Right atrium auricular region (tissue), 2 donors: ENCODE results near the gene TPCN1. TPM values are rescaled to one million over a fixed set of nuclear protein-coding genes. Genes with fewer than 3 reads are reported as not detected.

ENCODE experiments used
- DNase-seq: peaks from one replicate; pipeline ENCODE4 v3.0.0-alpha.2; 2019; ENCODE audit warnings: low spot score
- H3K27ac ChIP-seq, 2 donors: fragments of 200-600 bp; sonication (generic); 1 replicate in 1 of 2; 2 replicates in 1 of 2; pipeline ENCODE4 v1.5.1; 2016 to 2019
- H3K27me3 ChIP-seq, 2 donors: fragments of 200-600 bp; sonication (generic); one replicate each; pipeline versions ENCODE4 v1.5.1 to v1.6.0; 2017 to 2019
- H3K36me3 ChIP-seq: fragments of 200-600 bp; sonication (generic); one replicate; pipeline ENCODE4 v1.5.1; 2016
- H3K4me1 ChIP-seq, 2 donors: fragments of 200-600 bp; sonication (generic); one replicate each; pipeline versions ENCODE4 v1.5.1 to v1.6.0; 2017 to 2019
- H3K4me3 ChIP-seq, 2 donors: fragments of 200-600 bp; sonication (generic); 1 replicate in 1 of 2; 2 replicates in 1 of 2; pipeline ENCODE4 v1.5.1; 2017 to 2019; ENCODE audit warnings: mild to moderate bottlenecking in 1 of 2, moderate library complexity in 1 of 2
- H3K9me3 ChIP-seq, 2 donors: fragments of 200-600 bp; sonication (generic); one replicate each; pipeline ENCODE4 v1.5.1; 2019
- total RNA-seq, 2 donors: library from RNA; depleted of rRNA; stranded (reverse); fragments of >200 nt; gene quantifications; one replicate each; pipeline ENCODE4 v1.1.0, GENCODE V29; 2016
- TF ChIP-seq, protein P1 (sequence below), 2 donors: fragments of 200-600 bp; sonication (generic); IDR thresholded peaks; one replicate each; pipeline ENCODE4 v1.5.1; 2019; ENCODE audit warnings: antibody characterized with exemption in 2 of 2

Gene TPCN1
- total RNA-seq, 2 donors from 2014 or later, result 57.3 to 58.7 TPM

DNA sequence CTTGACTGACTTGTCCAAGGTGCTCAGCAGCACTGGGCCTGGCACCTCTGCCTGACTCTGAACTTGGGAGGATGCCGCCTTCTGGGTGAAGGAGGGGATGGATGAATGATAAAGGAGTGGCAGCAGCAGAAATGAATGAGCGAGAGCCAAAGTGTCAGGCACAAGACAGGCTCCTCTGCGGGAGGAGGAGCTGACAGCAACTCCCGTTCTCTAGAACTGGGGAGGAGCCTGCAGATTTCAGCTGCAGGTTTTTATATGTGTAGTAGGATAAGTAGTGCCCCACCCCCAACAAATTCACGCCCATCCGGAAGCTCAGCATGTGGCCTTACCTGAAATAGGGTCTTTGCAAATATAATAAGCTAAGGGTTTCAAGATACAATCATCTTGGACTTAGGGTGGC is 80.5 kb downstream of the TPCN1 start:
- no peak overlapping the region for H3K27ac ChIP-seq
- no peaks in the 10 kb centered on the region for H3K27me3 ChIP-seq
- H3K4me3 ChIP-seq, result no peak overlapping the region
- DNase-seq, result no peak
- H3K9me3 ChIP-seq, result no peaks in the 10 kb centered on the region
- TF ChIP-seq, protein P1, sequence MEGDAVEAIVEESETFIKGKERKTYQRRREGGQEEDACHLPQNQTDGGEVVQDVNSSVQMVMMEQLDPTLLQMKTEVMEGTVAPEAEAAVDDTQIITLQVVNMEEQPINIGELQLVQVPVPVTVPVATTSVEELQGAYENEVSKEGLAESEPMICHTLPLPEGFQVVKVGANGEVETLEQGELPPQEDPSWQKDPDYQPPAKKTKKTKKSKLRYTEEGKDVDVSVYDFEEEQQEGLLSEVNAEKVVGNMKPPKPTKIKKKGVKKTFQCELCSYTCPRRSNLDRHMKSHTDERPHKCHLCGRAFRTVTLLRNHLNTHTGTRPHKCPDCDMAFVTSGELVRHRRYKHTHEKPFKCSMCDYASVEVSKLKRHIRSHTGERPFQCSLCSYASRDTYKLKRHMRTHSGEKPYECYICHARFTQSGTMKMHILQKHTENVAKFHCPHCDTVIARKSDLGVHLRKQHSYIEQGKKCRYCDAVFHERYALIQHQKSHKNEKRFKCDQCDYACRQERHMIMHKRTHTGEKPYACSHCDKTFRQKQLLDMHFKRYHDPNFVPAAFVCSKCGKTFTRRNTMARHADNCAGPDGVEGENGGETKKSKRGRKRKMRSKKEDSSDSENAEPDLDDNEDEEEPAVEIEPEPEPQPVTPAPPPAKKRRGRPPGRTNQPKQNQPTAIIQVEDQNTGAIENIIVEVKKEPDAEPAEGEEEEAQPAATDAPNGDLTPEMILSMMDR (IDR thresholded peaks at IDR 0.05), result no peak
- H3K4me1 ChIP-seq, result peaks cover 0 to 33% of the 10 kb centered on the region in 2 donors
- H3K36me3 ChIP-seq, result peaks cover 35% of the 10 kb centered on the region

DNA sequence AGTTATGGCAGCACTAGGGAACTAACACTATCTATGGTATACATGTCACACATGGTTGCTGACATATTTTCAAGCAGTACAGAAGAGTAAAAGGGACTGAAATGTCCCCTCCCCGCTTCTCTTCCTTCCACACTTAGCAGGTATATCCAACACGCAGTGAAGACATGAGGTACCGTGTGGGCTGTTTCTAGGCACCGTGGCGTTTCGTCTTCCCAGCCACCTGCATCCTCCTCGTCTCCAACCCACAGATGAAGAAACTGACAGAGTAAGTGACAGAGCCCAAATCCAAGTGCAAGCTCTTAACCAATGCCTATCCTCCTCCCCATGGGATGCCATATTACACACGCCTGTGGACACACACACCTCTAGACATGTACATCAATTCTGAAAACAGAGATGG is 81.2 kb downstream of the TPCN1 start:
- Histone ChIP-seq H3K4me3 (no peak overlapping the region), H3K27me3 (no peaks in the 10 kb centered on the region), H3K4me1 (peaks cover 0 to 27% of the 10 kb centered on the region in 2 donors), H3K27ac (no peak overlapping the region), H3K9me3 (no peaks in the 10 kb centered on the region), H3K36me3 (peaks cover 35% of the 10 kb centered on the region)
- no peak for DNase-seq
- TF ChIP-seq, protein P1 (IDR thresholded peaks at IDR 0.05), result no peak

DNA sequence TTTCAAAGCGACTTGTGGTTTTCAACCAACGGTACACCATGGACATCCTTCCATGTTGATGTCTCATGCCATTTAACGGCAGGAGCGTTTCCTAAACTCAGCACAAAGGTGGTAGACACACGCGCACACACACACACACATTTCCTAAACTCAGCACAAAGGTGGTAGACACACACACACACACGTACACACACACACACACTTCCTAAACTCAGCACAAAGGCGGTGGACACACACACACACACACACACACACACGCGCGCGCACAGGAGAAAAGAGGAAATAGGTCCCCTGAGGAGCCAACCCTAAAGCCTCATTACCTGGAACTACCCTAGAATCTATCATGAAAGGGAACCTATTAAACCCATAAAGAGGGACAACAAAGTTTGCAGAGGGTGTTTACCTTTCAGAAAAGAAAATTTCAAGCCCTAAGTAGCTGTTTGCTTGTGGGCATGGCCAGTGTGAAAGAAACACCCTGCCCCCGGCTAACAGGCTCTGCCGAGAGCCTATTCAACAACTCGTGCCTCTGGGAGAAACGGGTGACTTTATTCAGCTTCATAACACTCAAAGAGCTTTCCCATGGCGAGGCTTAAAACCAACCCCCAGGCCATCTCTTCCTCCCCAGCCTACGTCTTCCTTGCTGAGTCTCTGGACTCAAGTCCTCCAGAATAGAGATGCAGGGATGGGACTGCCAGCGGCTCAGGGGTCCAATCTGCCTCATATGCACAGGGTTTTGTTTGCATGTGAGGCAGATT is 81.8 kb downstream of the TPCN1 start:
- H3K27me3 ChIP-seq, result no peaks in the 10 kb centered on the region
- TF ChIP-seq, protein P1 (IDR thresholded peaks at IDR 0.05), result no peak
- no peaks in the 10 kb centered on the region for H3K9me3 ChIP-seq
- H3K4me1 ChIP-seq, result peaks cover 0 to 21% of the 10 kb centered on the region in 2 donors
- no peak overlapping the region for H3K27ac ChIP-seq
- H3K4me3 ChIP-seq, result no peak overlapping the region
- peaks cover 41% of the 10 kb centered on the region for H3K36me3 ChIP-seq
- no peak for DNase-seq

GRCh38 chr12:113305281-113305856 is 84.1 kb downstream of the TPCN1 start:
- TF ChIP-seq, protein P1 (IDR thresholded peaks at IDR 0.05), result no peak
- H3K27me3 ChIP-seq, result no peaks in the 10 kb centered on the region
- H3K36me3 ChIP-seq, result peaks cover 62% of the 10 kb centered on the region
- no peaks in the 10 kb centered on the region for H3K4me1 ChIP-seq
- no peaks in the 10 kb centered on the region for H3K9me3 ChIP-seq
- H3K27ac ChIP-seq, result no peak overlapping the region
- no peak for DNase-seq
- no peak overlapping the region for H3K4me3 ChIP-seq

DNA sequence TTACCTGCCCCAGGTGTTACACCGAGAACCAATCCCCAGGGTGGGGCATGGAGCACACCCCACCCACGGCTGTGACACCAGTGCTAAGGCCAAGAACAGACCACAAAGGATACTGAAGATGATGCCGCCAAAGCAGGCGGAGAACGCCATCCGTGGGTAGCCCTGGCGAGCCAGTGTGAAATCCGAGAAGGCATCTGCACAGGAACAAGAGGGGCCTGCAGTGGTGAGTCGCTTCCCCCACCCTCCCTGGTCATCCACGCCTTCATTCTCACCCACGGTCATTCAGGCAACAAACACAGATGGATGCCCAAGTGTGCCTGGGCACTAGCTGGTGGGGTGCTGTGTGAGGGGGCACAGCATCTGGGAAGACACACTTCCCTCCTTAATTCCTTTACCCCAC is 85.1 kb downstream of the TPCN1 start:
- Histone ChIP-seq H3K9me3 (no peaks in the 10 kb centered on the region), H3K4me3 (no peak overlapping the region), H3K27me3 (no peaks in the 10 kb centered on the region), H3K36me3 (peaks cover 62% of the 10 kb centered on the region), H3K4me1 (no peaks in the 10 kb centered on the region), H3K27ac (no peak overlapping the region)
- TF ChIP-seq, protein P1 (IDR thresholded peaks at IDR 0.05), result no peak
- no peak for DNase-seq
